Measurements from ENCODE around the gene REEP6. TPM values are rescaled to one million over a fixed set of nuclear protein-coding genes. Genes with fewer than 3 reads are reported as not detected.
"Not testable (repeated sequence)": the region's sequence is repeated elsewhere in the genome, so short reads cannot be mapped to it uniquely, and the experiment has no call there.

REEP6 gene
- total RNA-seq, 1 donor from 2014 or later, result 118 TPM

DNA sequence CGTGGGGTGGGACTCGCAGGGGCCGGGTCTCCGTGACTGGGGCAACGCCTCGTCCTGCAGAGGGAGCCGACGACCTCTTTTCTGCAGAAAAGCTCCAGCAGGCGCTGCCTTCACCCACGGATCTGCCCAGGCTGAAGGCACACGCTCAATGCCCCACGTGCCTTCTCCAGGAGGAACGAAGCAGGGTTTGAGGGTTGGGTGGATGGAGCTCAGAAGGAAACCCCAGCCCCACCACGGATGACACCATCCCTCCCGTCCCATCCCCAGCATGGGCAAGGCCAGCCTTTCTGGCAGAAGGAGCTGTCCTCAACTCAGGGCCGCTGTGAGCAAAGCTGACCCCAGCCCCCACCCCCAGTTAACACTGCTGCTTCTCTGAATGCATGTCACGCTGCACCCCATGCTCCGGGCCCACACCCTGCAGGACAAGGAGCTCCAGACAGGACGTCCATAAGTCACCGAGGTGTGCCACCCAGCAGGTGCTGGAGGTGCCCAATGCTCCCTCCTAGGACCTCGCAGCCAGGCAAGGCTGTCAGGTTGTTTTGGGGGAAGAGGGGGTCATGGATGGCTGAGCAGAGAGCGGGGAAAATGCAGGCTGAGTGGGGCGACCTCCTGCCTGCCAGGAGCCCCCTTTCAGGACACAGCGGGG is 19.3 kb upstream of the REEP6 start:
- ATAC-seq, result no peak
- no peak for DNase-seq (ENCODE audit: low spot score)

DNA sequence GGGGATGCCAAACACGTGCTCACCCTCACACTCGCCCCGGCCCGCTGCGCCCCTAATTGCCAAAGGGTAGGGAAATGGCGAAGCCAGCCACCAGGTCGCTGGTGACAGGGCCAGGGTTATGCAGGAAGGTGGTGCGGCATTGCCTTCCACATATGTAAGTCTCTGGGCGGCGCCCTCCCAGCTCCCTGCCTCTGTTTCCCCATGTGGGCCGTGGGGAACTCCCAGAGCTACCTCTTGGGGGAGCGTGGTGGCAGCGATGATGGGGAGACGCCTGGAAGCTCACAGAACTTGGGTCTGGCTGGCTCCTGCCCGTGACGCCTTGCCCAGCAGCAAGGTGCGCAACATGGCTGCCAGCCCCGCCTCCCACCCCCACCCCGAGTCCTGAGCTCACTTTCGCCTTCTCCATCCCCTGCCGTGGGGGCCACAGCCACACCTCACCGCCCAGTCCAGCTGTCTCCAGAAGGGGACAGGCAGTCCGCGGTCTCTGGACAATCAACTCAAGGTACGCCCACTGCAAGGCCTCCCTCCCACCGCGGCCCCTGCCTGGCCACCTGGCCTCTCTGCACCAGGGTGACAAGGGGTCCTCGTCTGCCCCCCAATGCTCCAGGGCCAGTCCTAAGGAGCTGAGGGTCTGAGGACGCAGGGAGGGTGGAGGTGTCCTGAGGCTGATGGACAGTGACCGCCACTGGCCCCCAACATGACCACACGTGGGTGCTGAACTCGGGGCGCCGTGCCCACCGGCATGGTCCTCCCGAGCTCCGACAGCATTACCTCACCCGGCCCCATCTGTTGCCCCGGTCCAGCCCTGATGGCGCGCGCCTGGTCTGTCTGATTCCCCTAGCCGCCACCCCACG is 18.5 kb upstream of the REEP6 start:
- ATAC-seq (no peak), DNase-seq (ENCODE audit: low spot score) (no peak)

DNA sequence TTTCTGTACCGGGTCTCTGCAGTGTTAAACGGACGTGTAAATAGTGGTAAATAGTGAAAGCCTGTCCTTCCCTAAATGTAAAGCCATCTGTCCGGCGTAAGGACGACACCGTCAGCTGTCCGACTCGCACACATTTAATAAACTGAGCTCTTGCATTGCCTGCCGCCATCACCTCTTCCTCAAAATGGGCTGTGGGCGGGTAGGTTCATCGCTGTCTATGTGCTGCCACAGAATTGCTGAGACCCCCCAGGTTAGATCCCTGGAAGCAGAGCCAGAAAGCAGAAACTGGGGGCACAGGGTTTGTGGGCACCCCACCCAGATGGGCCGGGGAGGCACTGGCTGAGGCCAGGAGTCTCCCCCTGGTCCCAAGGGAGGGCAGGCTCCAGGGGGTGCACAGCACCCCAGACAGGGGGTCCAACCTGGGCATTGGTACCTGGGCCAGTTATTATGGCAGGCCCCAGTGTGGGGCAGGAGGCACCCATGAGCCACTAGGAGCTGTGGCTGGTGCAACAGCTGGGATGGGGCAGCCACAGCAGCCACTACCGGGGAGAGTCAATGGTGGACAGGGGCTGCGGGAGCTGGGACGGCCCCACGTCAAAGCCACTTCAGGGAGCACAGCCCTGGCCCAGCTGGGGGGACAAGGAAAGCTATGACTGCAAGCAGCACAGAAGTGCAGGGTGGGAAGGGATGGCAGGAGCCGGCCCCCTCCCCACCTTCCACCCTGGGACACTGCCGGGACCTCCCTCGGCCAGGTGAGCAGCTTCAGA is 17.7 kb upstream of the REEP6 start:
- ATAC-seq (no peak), DNase-seq (ENCODE audit: low spot score) (no peak)

DNA sequence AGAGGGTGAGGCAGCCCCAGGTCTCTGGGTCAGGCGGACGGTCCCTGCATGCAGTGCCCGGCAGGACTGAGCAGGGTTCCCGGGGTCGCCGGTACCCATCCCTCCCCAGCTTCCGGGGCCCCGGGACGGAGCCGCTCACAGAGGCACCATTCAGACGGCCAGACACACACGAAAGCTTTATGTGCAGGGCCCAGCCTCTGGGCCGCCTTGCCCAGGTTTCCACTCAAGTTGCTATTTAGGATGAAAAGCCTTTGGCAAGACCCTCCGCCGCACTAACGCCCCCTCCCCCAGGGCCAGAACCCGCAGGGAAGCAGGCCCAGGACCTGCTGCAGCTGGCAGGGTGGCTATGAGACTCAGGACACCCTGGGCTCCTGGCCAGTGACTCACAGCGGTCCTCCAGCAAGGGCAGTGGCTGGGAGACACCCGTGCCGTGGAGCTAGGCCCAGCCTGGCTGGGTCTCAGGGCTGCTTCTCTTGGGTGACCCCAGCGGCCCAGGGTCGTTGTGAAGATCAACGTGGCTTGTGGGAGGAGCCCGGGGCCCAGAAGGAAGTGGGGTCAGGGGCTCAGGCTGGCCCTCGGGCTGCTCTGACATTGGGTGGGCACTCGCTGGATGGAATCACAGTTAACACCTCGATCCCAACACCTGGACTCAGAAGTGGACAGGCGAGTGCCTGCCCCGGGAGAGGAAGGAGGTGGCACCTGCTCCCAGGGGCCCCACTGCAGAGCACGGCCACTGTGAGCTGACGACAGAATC is 16.8 kb upstream of the REEP6 start:
- ATAC-seq (no peak), DNase-seq (ENCODE audit: low spot score) (no peak)

DNA sequence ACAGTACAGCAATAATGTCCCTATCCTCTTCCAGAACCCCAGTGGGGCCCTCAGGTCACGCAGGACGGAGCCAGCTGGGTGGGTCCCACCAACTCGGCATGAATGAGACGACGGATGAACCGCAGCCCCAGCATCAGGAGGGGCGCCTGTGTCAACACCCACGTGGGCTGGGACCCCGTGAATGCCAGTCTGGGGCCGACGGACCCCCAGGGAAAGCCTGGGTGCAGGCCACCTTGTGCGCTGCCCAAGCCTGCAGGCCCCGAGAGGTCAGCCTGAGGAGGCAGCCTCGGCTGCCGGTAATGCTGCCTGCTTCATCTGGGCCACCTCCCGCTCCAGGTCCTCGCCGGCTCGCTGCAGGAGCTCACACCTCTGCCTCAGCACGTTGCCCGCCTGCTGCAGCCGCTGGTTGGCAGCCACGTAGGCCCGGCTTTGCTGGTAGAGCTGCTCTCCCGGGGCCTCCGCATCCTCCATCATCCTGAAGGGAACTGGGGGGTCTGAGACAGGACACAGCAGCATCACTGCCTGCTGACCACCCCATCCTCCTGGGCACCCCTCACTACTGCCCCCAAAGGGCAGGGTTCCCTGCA is 16.1 kb upstream of the REEP6 start:
- DNase-seq (ENCODE audit: low spot score), result no peak
- ATAC-seq, result no peak

DNA sequence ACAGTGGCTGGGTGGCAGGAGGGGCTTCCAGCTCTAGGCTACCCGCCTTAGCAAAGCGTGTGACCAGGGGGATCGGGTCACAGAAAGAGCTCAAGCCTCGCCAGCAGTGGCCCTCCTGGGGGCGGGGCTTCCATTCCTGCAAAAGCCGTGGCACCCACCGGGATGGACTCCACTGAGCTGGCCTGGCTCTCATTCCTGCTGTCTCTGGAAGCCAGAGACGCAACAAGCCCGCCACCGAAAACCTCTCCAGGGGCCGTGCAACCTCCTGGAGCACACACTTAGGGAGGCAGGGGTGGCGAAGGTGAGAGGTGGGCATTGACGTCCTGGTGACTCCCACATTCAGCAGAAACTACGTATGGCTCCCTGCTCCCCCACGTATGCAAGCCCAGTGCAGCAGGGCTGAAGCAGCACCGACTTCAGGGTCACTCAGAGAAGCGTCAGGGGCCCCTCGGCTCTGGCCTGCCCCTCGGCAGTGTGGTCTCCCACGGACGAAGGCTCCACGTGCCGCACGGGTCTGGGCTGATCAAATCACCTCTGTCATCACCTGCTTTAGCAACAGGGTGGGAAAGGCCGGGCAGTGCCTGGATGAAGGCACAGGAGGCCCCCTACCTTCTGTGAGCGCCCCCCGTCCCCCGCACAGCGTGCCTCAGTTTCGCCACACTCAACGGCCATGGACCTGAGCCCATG is 15.1 kb upstream of the REEP6 start:
- no peak for ATAC-seq
- no peak for DNase-seq (ENCODE audit: low spot score)

DNA sequence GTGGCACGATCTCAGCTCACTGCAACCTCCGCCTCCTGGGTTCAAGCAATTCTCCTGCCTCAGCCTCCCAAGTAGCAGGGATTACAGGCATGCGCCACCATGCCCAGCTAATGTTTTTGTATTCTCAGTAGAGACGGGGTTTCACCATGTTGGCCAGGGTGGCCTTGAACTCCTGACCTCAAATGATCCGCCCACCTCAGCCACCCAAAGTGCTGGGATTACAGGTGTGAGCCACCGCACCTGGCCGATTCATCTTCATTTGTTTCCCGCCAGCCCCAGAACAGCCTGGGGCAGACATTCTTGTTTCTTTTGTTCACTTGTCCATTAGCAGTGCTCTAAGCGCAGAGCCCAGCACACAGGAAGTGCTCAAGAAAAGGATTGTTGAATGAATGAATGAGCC is 13.9 kb upstream of the REEP6 start:
- not testable (repeated sequence) for ATAC-seq

DNA sequence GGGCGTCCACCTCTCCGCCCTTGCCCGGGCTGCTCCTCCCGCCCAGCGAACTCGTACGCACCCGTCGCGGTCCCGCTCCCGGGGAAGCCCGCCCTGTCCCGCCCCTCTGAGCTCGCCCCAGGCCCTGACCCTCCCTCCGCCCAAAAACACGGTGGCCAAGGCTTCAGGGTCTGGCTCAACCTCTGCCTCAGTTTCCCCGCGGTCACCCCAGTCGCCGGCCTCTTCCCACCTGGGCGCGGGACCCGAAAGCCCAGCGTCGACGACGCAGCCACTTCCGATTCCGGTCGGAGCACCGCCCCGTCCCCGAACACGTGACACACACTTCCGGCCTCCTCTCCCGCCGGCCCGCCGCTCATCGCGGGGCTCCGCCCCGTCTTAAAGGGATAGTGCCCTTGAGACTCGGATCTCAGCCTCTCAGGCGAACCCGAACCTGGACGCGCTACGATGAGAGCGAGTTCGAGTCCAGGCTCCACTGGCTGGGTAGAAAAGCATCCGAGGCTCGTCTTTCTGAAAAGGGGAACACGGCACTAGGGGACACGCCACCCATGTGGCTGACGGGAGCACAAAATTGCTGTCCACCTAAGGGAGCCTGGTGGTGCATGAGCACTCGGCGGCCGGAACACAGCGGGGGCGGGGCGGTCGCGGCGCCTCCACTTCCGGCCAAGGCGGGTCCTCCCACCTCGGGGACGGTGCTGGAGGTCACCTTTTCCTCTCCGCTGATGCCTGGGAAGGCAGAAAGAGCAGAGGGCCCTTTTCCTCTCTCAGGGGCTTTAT is 11.9 kb upstream of the REEP6 start, which contains the start of gene C19orf25:
TSS of gene C19orf25 (minus strand) at position 282 of the 774 bp plus-strand sequence. CDS start 312 bp downstream, outside the sequence.
- ATAC-seq (peak; percentile 97), DNase-seq (ENCODE audit: low spot score) (peak; percentile 95)

More for the DNA sequence above, 13.9 kb upstream of the REEP6 start:
- not testable (repeated sequence) for DNase-seq (ENCODE audit: low spot score)

DNA sequence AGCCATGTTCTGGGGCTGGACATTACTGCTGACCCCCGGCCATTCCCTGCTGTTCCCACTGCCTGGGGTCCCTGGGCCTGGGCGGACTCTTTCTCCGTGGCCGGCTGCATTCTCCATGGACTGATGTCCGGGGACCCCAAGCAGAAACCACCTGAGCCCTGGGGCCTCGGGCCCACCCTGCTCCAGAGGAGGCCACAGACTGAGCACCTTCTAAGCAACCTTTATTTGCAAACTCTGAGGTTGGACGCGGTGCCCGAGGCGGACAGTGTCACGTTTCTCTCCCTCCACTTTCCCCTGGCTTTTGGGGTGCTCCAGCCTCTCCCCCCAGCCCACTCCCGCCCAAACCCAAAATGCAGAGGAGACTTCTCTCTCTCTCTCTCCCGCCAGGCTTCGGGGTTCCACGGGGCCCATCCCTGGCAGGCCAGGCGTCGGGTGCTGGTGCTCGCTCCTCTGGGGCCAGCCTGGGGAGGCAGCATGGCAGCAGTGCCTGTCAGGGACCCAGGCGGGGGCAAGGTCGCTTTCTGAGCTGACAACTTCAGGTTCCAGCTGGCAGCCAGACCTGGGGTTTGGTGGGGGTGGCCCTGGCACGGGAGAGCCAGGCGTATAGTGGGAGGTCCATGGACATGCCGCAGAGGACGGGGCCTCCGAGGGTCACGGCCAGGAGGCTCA is 9.6 kb upstream of the REEP6 start:
- DNase-seq (ENCODE audit: low spot score) (no peak), ATAC-seq (no peak)

DNA sequence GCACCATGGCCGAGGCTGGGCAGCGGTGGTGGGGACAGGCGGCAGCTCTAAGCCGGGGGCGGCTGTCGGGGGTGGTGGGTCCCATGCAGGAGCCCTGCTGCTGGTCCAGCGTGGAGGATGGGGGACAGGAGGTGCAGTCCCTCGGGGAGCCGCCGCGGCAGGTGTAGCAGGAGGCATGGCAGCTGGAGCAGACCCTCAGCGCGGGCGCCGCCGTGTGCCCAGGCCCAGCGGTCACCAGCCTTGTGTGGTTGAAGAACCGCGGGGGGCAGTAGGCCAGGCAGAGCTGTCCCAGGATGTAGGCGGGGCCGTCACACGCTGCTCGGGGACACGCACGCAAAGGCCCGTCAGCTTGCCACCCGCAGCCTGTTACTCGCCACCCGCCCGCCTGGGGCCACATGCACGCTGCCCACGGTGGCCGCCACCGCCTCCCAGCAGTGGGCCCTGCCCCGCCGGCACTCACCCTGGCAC is 9.1 kb upstream of the REEP6 start:
- DNase-seq (ENCODE audit: low spot score) (no peak), ATAC-seq (no peak)

DNA sequence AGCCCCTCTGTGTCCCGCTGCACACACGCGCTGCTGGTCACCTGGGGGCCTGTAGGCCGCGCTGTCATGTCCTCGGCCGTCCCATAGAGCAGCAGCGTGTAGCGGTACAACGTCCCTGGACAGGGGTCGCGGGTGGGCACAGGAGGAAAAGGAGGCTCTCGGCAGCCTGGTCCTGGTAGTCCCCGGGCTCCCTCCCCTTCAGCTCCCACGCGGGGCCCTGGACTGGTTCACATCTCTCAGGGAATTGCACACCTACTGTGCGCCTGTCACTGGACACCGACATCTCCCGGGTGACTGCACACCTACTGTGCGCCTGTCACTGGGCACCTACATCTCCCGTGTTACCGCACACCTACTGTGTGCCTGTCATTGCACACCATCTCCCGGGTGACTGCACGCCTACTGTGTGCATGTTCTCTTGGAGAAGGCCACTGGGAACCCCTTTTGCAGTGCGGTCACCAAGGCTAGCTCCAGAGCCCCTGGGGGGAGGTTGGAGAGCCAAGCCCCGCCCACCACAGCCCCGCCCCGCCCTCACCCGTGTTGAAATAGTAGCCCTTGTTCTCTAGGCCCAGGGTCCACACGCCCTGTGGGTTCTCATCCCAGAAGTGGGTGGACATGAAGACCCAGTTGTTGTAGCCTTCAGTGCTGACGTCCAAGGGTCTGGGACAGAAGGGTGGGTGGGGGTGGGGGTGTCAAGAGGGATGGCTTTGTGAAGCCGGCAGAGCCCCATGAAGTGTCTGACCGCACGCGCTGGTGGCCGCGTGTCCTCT is 8.4 kb upstream of the REEP6 start:
- DNase-seq (ENCODE audit: low spot score) (no peak), ATAC-seq (no peak)

DNA sequence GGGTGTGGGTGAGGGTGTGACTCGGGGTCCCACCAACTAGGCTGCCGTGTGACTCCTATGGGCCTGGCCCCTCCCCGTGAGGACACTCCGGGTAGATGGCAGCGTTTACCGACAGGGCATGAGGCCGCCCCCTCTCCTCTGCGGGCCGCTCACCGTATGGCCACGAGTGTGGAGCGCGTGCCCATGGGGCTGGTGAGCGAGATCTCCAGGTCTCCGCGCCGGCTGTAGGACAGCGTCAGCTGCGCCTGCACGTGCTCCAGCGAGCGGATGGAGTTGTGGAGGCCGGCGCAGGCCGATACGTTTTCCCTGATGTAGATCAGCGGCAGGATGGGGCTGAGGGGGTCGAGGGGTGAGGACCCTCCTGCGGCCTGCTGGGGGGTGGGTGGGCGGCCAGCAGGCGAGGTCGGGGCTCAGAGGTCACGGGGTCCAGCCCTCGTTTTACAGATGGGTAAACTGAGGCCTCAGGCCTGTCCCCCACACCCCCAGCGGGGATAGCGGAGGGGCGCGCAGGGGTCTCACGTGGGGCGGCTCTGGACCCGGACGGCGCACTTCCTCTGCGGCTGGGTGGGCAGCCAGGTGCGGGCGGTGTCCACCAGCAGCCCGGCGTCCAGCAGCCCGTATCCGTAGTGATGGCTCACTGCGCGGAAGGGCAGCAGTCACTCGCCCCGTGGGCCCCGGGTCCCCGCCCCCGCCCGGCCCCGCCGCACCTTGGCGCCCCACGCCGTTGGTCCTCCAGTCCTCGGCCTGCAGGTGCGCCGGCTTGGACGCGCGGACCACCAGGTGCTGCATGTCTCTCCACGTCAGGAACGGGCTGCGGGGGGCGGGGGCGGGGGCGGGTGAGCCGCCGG is 7.6 kb upstream of the REEP6 start:
- DNase-seq (ENCODE audit: low spot score) (no peak), ATAC-seq (no peak)

DNA sequence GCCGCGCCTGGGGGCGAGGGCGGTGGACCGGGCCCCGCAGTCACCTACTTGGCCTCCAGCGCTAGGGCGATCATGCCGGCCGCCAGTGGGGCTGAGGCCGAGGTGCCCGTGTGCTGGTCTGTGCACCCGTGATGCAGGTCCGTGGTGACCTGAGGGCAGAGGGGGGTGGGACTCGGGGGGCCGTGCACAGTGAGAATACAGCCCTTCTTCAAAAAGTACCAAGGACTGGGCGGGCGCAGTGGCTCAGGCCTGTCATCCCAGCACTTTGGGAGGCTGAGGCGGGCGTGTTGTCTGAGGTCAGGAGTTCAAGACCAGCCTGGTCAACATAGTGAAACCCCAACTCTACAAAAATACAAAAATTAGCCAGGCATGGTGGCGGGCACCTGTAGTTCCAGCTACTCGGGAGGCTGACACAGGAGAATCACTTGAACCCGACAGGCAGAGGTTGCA is 7.0 kb upstream of the REEP6 start:
- no peak for DNase-seq (ENCODE audit: low spot score)
- no peak for ATAC-seq

DNA sequence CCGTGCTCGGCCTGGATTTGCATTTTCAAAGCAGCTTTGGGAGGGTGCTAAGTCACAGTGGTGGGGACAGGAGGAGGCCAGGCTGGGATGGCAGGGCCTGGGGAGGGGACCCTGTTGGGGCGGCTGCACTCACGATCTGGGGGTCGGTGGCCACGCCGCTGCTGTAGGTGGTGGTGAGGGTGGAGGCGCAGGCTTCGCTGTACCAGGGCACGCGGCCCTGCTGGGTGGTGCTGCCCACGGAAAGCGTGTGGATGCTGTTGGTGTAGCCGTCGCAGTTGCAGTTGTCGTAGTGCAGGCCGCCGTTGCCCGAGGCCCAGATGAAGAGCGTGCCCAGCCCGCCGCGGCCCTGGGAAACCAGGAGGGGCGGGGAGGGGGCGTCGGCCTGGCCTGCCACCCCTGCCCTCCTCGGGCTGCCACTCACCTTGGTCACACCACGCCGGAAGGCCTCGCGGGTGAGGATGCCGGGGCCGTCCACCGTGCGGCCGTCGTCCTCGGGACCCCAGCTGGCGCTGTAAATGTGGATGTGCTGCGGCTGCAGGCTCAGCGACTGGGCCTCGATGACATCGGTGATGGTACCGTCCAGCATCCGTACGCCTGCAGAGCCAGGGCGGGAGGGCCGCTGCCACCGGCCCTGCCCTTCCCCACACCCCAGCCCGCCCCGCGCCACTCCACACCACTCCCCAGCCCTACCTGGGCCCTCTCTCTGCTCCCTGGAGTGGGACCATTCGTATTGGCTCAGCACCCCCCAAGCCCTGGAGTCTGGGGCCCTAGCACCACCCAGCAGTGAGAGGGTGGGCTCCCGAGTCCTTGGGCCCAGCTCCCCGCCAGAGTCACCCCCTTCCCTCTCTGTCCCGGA is 4.0 kb upstream of the REEP6 start:
- no peak for DNase-seq (ENCODE audit: low spot score)
- no peak for ATAC-seq

DNA sequence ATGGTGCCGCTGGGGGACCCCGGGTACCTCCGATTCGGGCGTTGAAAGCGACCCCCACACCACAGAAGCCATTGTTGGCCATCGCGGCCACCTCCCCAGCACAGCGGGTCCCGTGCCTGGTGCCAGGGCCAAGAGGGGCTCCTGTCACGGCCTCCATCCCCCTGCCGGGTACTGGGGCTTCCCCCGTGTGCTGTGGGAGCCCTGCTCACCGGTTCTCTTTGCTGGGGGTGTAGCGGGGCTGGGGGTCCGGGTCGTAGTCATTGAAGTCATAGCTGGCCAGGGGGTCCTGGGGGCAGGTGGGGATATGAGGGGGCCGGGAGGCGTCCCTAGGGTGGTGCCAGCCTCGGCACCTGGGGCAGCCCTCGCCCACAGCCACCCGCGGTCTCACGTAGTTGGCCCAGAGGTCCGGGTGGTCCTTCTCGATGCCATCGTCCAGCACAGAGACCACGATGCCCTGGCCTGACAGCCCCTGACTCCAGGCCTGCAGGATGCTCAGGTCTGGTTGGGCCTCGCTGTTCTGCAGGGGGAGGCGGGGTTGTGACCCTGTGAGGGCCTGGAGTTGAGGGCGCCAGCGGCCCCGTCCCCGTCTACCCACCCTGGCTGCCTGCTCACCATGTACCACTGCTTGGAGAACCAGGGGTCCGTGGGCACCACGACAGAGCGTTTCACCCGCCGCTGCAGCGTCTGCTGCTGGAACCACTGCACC is 3.3 kb upstream of the REEP6 start:
- ATAC-seq (no peak), DNase-seq (ENCODE audit: low spot score) (no peak)
